GM21786 (cell line): ENCODE data around the gene ESRRB.
"Not testable (repeated sequence)": the region's sequence is repeated elsewhere in the genome, so short reads cannot be mapped to it uniquely, and the experiment has no call there.

ENCODE experiments used
- ATAC-seq: cut with Tn5 transposase; IDR thresholded peaks from one replicate; pipeline ENCODE4 v1.9.1; 2021; ENCODE audit not compliant: unreplicated experiment

ESRRB gene

GRCh38 chr14:76536636-76537035 lies 160.7 kb downstream of the ESRRB start:
- not testable (repeated sequence) for ATAC-seq

- ATAC-seq = no peak
These were observed 162.1 kb downstream of the ESRRB start for GRCh38 chr14:76537906-76538647.

GRCh38 chr14:76538648-76539008 lies 162.7 kb downstream of the ESRRB start:
- ATAC-seq = no peak

GRCh38 chr14:76539130-76539529 lies 163.2 kb downstream of the ESRRB start:
- no peak for ATAC-seq

GRCh38 chr14:76541594-76542219 lies 165.8 kb downstream of the ESRRB start:
- ATAC-seq = no peak

- ATAC-seq = no peak
These were observed 170.7 kb downstream of the ESRRB start for GRCh38 chr14:76546426-76547221.

- ATAC-seq = no peak
These were observed 171.9 kb downstream of the ESRRB start for GRCh38 chr14:76547831-76548230.

- no peak for ATAC-seq
These were observed 174.6 kb downstream of the ESRRB start for GRCh38 chr14:76550534-76550933.

- ATAC-seq = no peak
These were observed 175.2 kb downstream of the ESRRB start for GRCh38 chr14:76551116-76551515.
